ENCODE results near the gene NXPE3.

Gene NXPE3

GRCh38 chr3:101838691-101839090, 59.7 kb downstream of the NXPE3 start (continued):
- TF ChIP-seq, protein P1, sequence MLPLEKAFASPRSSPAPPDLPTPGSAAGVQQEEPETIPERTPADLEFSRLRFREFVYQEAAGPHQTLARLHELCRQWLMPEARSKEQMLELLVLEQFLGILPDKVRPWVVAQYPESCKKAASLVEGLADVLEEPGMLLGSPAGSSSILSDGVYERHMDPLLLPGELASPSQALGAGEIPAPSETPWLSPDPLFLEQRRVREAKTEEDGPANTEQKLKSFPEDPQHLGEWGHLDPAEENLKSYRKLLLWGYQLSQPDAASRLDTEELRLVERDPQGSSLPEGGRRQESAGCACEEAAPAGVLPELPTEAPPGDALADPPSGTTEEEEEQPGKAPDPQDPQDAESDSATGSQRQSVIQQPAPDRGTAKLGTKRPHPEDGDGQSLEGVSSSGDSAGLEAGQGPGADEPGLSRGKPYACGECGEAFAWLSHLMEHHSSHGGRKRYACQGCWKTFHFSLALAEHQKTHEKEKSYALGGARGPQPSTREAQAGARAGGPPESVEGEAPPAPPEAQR (tag by site-specific recombination; IDR thresholded peaks at IDR 0.05) = no peak
- TF ChIP-seq ZNF174 (tag by site-specific recombination; IDR thresholded peaks at IDR 0.05) (no peak), GFI1B (tag by site-specific recombination; IDR thresholded peaks at IDR 0.05) (no peak), ZNF704 (tag by site-specific recombination; IDR thresholded peaks at IDR 0.05) (no peak), ZFP41 (tag by site-specific recombination; IDR thresholded peaks at IDR 0.05; ENCODE audit: borderline replicate concordance) (no peak)

GRCh38 chr3:101840066-101840465, 61.1 kb downstream of the NXPE3 start:
- ChIA-PET CTCF (no interaction called here), POLR2A (no interaction called here)
- Histone ChIP-seq H3K36me3 (ENCODE audit: control insufficient read depth in 2 of 2, insufficient read depth in 1 of 2, low read length in 2 of 2) (no peaks in the 10 kb centered on the region), H3K4me1 (ENCODE audit: control insufficient read depth, insufficient read depth, low read length) (no peaks in the 10 kb centered on the region), H3K9me3 (ENCODE audit: control insufficient read depth, insufficient read depth, low read depth, low read length) (no peaks in the 10 kb centered on the region), H3K4me3 (ENCODE audit: low read depth, low read length) (no peak overlapping the region), H3K27ac (ENCODE audit: extremely low read depth, low read depth, low read length) (no peak overlapping the region)
- TF ChIP-seq TCF7L2 (IDR thresholded peaks at IDR 0.05; ENCODE audit: borderline replicate concordance, low read depth, low read length) (no peak), ZNF112 (tag by site-specific recombination; IDR thresholded peaks at IDR 0.05) (no peak), ZBTB48 (tag by site-specific recombination; IDR thresholded peaks at IDR 0.05) (no peak), BCL11B (tag by site-specific recombination; IDR thresholded peaks at IDR 0.05; ENCODE audit: low read depth) (no peak), ZNF26 (tag by site-specific recombination; IDR thresholded peaks at IDR 0.05) (no peak), MZF1 (tag by site-specific recombination; IDR thresholded peaks at IDR 0.05; ENCODE audit: borderline replicate concordance) (no peak), ZBTB17 (tag by site-specific recombination; IDR thresholded peaks at IDR 0.05) (no peak), HOXA7 (CRISPR knock-in tag; IDR thresholded peaks at IDR 0.05; ENCODE audit: borderline replicate concordance) (no peak), ZNF521 (tag by site-specific recombination; IDR thresholded peaks at IDR 0.05) (no peak), ZNF132 (tag by site-specific recombination; IDR thresholded peaks at IDR 0.05; ENCODE audit: borderline replicate concordance) (no peak), ZNF558 (tag by site-specific recombination; IDR thresholded peaks at IDR 0.05) (no peak), GFI1B (tag by site-specific recombination; IDR thresholded peaks at IDR 0.05) (no peak), ZNF791 (tag by site-specific recombination; IDR thresholded peaks at IDR 0.05) (no peak), ZNF10 (tag by site-specific recombination; IDR thresholded peaks at IDR 0.05) (no peak), ZNF701 (tag by site-specific recombination; IDR thresholded peaks at IDR 0.05) (no peak), ZNF350 (tag by site-specific recombination; IDR thresholded peaks at IDR 0.05) (no peak), YY2 (tag by site-specific recombination; IDR thresholded peaks at IDR 0.05) (no peak), ZBTB7A (tag by site-specific recombination; IDR thresholded peaks at IDR 0.05; ENCODE audit: low read depth) (no peak)
- TF ChIP-seq, protein P2, sequence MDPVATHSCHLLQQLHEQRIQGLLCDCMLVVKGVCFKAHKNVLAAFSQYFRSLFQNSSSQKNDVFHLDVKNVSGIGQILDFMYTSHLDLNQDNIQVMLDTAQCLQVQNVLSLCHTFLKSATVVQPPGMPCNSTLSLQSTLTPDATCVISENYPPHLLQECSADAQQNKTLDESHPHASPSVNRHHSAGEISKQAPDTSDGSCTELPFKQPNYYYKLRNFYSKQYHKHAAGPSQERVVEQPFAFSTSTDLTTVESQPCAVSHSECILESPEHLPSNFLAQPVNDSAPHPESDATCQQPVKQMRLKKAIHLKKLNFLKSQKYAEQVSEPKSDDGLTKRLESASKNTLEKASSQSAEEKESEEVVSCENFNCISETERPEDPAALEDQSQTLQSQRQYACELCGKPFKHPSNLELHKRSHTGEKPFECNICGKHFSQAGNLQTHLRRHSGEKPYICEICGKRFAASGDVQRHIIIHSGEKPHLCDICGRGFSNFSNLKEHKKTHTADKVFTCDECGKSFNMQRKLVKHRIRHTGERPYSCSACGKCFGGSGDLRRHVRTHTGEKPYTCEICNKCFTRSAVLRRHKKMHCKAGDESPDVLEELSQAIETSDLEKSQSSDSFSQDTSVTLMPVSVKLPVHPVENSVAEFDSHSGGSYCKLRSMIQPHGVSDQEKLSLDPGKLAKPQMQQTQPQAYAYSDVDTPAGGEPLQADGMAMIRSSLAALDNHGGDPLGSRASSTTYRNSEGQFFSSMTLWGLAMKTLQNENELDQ (tag by site-specific recombination; IDR thresholded peaks at IDR 0.05; ENCODE audit: low read depth) = no peak
